Measurements from ENCODE around the gene GRB7.
A peak's percentile ranks its signal among the peaks of the same experiment; 100 is the strongest.
"Not testable (repeated sequence)": the region's sequence is repeated elsewhere in the genome, so short reads cannot be mapped to it uniquely, and the experiment has no call there.

Gene GRB7

GRCh38 chr17:39709319-39709997 is 28.3 kb upstream of the GRB7 start:
- DNase-seq (ENCODE audit: low spot score): no peak

GRCh38 chr17:39709998-39710964 is 27.5 kb upstream of the GRB7 start:
- no peak for DNase-seq (ENCODE audit: low spot score)

GRCh38 chr17:39711071-39711470 is 26.7 kb upstream of the GRB7 start:
- not testable (repeated sequence) for DNase-seq (ENCODE audit: low spot score)

DNA sequence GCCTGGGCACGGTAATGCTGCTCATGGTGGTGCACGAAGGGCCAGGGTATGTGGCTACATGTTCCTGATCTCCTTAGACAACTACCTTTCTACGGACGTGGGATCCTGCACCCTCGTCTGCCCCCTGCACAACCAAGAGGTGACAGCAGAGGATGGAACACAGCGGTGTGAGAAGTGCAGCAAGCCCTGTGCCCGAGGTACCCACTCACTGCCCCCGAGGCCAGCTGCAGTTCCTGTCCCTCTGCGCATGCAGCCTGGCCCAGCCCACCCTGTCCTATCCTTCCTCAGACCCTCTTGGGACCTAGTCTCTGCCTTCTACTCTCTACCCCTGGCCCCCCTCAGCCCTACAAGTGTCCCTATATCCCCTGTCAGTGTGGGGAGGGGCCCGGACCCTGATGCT is 25.9 kb upstream of the GRB7 start:
- no peak for DNase-seq (ENCODE audit: low spot score)

GRCh38 chr17:39714234-39714633 is 23.5 kb upstream of the GRB7 start:
- no peak for DNase-seq (ENCODE audit: low spot score)

DNA sequence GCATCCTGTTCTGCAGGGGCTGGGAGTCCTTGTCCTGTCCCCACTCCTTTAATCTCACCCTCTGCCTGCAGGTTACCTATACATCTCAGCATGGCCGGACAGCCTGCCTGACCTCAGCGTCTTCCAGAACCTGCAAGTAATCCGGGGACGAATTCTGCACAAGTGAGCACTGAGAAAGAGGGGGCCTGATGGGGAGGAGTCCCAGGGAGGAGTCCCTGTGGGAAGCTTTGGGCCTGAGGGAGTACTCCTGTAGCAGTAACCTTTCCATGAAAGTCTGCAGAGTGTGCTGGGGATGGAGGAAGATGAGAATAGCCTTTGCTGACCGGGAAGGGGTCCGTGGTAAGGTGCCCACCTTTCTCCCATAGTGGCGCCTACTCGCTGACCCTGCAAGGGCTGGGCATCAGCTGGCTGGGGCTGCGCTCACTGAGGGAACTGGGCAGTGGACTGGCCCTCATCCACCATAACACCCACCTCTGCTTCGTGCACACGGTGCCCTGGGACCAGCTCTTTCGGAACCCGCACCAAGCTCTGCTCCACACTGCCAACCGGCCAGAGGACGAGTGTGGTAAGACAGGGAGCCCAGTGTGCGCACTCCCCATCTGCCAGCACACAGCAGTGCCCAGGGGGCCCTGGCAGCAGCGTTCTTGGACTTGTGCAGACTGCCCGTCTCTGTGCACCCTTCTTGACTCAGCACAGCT is 22.2 kb upstream of the GRB7 start:
- no peak for DNase-seq (ENCODE audit: low spot score)

- DNase-seq (ENCODE audit: low spot score): no peak
Observed at GRCh38 chr17:39716073-39716818, 21.5 kb upstream of the GRB7 start.

GRCh38 chr17:39716879-39717536 is 20.7 kb upstream of the GRB7 start:
- no peak for DNase-seq (ENCODE audit: low spot score)

- DNase-seq (ENCODE audit: low spot score): no peak
Observed at GRCh38 chr17:39717660-39718059, 20.1 kb upstream of the GRB7 start.

DNA sequence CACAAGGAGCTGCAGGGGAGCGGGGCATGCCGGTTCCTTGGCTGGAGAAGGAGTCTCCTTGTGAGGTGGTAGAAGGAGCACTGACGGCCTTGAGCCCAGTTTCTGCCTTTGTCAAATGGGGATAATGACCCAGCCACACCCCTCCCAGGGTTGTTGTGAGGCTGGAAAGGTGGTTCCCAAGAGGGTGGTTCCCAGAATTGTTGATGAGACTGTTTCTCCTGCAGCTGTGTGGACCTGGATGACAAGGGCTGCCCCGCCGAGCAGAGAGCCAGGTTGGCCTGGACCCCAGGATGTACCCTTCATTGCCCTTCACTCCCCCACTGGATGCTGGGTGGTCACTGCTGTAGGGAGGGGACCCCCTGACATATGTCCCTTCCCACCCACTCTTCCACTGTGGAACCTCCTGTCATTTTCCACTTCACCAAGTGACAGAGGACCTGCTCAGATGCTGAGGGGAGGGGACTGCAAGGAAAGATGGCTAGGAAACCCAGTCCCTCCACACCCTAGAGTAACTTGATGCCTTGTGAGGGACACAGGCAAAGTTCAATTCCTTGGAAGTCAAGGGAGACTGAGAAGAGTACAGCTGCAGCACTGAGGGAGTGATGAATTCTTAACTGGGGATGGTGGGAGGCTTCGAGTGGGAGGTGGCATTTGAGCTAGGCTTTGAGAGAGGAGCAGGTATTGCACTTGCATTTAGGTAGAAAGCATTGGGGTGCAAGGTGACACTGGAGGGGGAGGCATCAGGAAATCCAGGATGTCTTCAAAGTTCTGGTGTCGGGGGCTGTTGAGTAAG is 18.0 kb upstream of the GRB7 start:
- no peak for DNase-seq (ENCODE audit: low spot score)

- no peak for DNase-seq (ENCODE audit: low spot score)
Observed at GRCh38 chr17:39722104-39722503, 15.6 kb upstream of the GRB7 start.

DNA sequence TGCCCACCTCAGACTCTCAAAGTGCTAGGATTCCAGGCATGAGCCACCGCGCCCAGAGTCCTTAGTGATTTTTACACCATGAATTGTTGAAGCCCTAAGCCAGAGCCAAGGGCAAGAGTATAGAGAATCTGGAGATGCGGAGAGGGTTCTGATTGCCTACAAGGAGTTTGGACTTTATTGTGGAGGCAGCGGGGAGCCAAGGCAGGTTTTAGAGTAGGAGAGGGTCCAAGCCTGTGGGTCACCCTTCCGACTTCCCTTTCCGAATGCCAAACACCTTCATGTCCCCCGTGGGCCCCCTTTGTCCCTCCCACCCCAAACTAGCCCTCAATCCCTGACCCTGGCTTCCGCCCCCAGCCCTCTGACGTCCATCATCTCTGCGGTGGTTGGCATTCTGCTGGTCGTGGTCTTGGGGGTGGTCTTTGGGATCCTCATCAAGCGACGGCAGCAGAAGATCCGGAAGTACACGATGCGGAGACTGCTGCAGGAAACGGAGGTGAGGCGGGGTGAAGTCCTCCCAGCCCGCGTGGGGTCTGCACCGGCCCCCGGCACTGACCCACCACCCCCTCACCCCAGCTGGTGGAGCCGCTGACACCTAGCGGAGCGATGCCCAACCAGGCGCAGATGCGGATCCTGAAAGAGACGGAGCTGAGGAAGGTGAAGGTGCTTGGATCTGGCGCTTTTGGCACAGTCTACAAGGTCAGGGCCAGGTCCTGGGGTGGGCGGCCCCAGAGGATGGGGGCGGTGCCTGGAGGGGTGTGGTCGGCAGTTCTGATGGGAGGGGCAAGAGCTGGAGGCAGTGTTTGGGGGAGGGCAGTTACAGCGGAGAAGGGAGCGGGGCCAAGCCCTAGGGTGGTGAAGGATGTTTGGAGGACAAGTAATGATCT is 14.5 kb upstream of the GRB7 start:
- DNase-seq (ENCODE audit: low spot score): no peak

- DNase-seq (ENCODE audit: low spot score): no peak
Observed at GRCh38 chr17:39724731-39725130, 13.0 kb upstream of the GRB7 start.

GRCh38 chr17:39725923-39726322 is 11.8 kb upstream of the GRB7 start:
- not testable (repeated sequence) for DNase-seq (ENCODE audit: low spot score)

DNA sequence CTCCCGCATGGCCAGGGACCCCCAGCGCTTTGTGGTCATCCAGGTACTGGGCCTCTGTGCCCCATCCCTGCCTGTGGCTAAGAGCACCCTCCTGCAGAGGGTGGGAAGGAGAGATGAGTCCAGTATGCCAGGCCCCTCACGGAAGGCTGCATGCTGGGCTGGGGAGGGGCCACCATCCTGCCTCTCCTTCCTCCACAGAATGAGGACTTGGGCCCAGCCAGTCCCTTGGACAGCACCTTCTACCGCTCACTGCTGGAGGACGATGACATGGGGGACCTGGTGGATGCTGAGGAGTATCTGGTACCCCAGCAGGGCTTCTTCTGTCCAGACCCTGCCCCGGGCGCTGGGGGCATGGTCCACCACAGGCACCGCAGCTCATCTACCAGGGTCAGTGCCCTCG is 11.1 kb upstream of the GRB7 start:
- DNase-seq (ENCODE audit: low spot score): no peak

- DNase-seq (ENCODE audit: low spot score): no peak
Observed at GRCh38 chr17:39727556-39727955, 10.2 kb upstream of the GRB7 start.

DNA sequence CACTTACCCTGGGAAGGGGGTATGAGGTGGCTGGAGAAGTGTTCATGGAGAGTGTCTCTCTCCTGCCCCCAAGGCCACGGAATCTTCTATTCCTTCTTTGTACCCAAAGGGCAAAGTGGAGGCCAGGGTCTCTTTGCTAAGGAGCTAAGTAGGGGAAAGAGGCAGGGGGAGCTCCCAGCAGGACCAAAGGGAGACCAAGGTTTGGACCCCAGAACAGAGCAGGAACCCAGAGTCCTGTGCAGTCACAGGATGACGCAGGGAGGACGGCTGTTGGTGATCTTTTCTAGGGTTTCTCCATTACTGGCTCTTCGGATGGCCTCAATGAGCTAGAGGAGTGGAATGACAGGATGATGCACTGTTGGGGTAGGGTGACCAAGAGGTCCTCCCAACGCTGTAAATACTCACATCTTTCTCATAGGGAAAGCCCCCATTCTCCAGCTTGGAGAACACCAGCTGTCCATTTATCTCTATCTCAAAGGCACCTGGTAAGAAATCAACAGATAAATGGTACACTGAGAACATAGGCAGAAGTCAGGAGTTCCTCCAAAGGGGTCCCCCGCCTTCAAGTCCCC is 8.4 kb upstream of the GRB7 start:
- no peak for DNase-seq (ENCODE audit: low spot score)

DNA sequence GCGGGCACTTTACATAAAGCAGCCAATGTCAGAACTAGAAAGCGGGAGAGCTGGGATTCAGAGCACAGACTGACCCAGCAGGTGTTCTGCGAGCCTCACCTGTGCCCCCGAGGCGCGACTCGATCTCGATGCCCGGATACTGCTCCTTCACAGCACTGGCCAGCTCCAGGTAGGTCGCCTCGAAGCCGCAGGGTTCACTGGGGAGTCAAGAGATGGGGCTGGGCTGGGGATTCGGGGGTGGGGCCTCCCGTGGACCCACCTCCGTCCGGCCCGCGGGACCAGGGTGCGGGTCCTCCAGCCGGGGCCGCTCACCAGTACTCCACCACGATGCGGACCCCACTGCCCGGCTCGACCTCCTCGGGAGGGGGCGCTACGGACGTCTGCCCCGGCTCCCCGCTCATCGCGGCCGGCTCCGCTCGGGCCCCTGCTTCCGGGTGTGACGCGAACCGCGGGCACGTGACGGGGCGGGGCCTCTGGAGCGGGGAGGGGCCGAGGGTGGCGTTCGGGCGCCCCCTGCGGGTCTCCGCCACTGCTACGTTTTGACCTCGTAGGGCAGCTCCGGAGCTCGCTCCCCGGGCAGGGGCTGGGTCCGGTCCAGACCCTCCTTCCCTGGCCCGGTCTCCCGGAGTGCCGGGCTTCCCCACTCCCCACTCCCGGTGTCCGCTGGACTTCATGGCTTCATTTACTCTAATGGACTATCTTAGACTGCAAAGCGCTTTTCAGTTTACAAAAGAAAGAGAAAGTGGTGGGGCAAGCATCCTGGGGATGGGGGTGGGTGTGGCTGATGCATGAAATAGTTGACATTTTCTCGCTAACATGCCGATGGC is 7.4 kb upstream of the GRB7 start, which contains the start of gene MIEN1:
Gene MIEN1, minus strand, starts transcription at position 438 of the 827 bp plus-strand sequence. Its CDS starts 37 bp downstream, at position 401.
- peak; percentile 83 for DNase-seq (ENCODE audit: low spot score)

Data from HuH-7 (cell line).